Stimulated activated effector memory CD8-positive, alpha-beta T cell treated with anti-CD3 and anti-CD28 coated beads, Interleukin-12 subunit alpha, Interleukin-12 subunit beta, amount 100 ng/mL, for 72 hours (primary cell): ENCODE results near the gene FBXW7.
A peak's percentile ranks its signal among the peaks of the same experiment; 100 is the strongest.

Source experiments
- ATAC-seq: fragments of 150-1000 bp; cut with Tn5 transposase; 2 replicates; pipeline ENCODE4 v1.10.0; 2021
- DNase-seq, 2 donors: peaks; one replicate each; pipeline ENCODE4 v3.0.0; 2021 to 2022; ENCODE audit warnings: low spot score in 2 of 2
- H3K27ac Mint-ChIP-seq: one replicate; pipeline ENCODE4 v1.8.0; 2022; ENCODE audit warnings: mild to moderate bottlenecking, mixed read lengths
- H3K36me3 Mint-ChIP-seq: one replicate; pipeline ENCODE4 v1.8.0; 2022; ENCODE audit warnings: mild to moderate bottlenecking, mixed read lengths
- H3K4me1 Mint-ChIP-seq: one replicate; pipeline ENCODE4 v1.8.0; 2022; ENCODE audit warnings: mixed read lengths
- H3K4me3 Mint-ChIP-seq: one replicate; pipeline ENCODE4 v1.8.0; 2022; ENCODE audit warnings: mild to moderate bottlenecking, mixed read lengths
- H3K9me3 Mint-ChIP-seq: one replicate; pipeline ENCODE4 v1.8.0; 2022; ENCODE audit warnings: mixed read lengths

Gene FBXW7

DNA sequence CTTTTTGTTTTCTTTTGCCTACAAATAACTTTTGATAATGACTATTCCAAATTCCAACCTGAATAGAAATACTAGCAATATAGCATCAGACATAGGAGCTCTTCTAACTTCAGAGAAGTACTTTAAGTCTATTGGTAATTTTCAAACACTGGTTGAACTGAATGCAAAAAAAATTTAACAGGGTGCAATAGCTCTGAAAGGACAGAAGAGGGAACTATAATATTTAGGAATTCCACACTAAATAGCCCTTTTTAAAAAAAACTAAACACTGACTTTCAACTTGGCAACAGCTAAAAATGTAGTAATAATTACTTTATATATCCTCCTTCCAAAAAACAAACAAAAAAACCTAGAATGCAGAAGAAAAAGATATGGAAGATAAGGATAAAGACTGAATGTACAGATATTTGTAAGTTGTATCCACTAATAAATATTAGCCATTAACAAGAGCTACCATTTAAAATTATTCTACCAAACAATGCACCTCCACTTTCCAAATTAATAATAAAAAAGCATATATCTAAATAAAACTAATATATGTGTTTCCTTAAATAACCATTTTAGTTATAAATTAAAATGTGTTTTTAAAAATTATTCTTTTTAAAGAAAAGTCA, 81.4 kb downstream of the FBXW7 start:
- Mint-ChIP-seq H3K4me1 (peaks cover 30% of the 10 kb centered on the region), H3K27ac (no peak overlapping the region), H3K4me3 (no peak overlapping the region), H3K36me3 (no peaks in the 10 kb centered on the region), H3K9me3 (no peaks in the 10 kb centered on the region)
- no peak for DNase-seq
- ATAC-seq: no peak

DNA sequence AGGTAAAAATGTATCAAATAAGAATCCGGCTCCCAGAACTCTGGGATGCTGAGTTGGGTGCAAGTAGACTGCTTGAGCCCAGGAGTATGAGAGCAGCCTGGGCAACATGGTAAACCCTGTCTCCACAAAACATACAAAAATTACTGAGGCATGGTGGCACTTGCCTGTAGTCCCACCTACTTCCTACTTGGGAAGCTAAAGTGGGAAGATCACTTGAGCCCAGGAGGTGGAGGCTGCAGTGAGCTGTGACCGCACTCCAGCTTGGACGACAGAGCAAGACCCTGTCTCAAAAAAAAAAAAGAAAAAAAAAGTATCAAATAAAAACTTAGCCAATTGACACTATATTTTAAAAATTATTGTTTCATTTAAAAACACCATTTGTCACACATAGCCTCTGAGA, 84.4 kb downstream of the FBXW7 start:
- Mint-ChIP-seq H3K27ac (no peak overlapping the region), H3K4me3 (no peak overlapping the region), H3K9me3 (no peaks in the 10 kb centered on the region), H3K36me3 (no peaks in the 10 kb centered on the region), H3K4me1 (peaks cover 16% of the 10 kb centered on the region)
- no peak for ATAC-seq
- no peak for DNase-seq

DNA sequence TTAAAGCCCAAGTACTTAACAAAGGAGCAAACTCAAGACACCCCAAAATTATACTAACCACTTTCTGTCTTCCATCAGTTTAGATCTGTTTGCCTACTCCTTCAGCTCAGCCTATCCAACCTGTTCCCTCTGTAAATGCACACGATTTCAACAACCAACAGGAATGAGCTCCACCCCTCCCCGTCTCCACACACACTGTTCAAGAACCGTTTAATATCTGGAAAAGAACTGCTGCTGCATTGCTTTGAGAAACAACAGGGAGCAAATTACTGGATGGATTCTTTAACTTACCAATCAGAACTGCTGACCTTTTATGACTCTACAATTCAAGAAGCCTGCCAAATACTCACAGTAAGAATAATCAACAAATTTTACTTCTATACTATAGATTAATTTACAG, 87.0 kb downstream of the FBXW7 start:
- H3K9me3 Mint-ChIP-seq: no peaks in the 10 kb centered on the region
- H3K36me3 Mint-ChIP-seq: no peaks in the 10 kb centered on the region
- DNase-seq: no peak
- no peak overlapping the region for H3K27ac Mint-ChIP-seq
- ATAC-seq: no peak
- H3K4me1 Mint-ChIP-seq: peaks cover 13% of the 10 kb centered on the region
- no peak overlapping the region for H3K4me3 Mint-ChIP-seq

DNA sequence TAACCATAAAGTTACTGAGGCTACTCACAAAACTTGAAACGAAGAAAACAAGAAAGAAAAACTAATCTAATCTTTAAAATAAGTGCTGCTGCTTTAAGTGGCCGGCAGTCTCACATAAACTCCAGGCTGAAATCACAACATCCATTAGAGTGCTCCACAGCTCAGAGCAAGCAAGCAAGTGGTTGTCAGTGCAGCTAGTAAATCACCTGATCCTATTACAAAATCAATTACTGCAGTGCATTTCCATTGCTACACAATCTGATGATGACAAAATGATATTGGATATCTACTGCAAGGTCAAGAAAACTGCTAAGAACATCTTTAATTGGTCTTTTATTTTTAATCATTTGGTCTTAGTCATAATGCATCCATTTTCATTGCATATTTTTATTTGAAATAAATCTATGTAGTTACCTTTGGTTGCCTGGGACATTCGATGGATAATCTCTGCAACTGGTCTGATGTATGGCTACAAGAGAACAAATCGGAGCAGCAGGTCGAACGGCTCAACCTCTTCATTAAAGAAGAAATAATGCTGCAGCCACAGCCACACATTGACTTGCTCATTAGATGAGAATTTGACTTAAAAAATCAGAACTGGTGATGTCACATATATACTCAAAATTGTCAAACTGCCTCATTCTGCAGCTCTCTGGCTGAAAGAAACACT, 87.7 kb downstream of the FBXW7 start:
- Mint-ChIP-seq H3K4me1 (peaks cover 13% of the 10 kb centered on the region), H3K36me3 (no peaks in the 10 kb centered on the region), H3K4me3 (no peak overlapping the region), H3K27ac (no peak overlapping the region), H3K9me3 (no peaks in the 10 kb centered on the region)
- DNase-seq (no peak), ATAC-seq (no peak)

DNA sequence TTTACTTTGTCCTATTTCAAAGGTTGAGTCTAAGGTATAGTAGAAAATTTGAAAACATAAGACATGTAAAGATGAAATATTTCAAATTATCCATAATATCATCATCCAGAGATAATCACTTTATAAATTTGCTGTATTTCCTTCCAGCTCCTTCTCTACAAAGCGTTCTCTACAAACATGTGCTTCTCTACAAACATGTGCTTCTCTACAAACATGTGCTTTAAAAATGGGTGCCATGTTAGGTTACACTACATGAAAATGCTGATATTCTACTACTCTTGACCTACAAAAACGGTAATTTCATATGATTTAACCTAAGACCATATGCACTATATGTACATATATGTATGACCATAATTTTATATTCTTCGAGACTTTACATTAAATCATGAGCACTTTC, 92.0 kb downstream of the FBXW7 start:
- Mint-ChIP-seq H3K27ac (no peak overlapping the region), H3K36me3 (no peaks in the 10 kb centered on the region)

DNA sequence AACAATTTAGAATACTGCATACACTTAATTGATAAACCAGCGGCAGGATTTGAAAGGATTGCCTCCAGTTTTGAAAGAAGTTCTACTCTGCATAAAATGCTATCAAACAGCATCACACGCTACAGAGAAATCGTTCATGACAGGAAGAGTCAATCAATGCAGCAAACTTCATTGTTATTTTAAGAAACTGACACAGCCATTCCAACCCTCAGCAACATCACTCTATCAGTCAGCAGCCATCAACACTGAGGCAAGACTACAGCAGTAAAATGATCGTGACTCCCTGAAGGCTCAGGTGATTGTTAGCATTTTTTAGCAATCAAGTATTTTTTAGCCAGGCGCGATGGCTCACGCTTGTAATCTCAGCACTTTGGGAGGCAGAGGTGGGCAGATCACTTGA, 98.3 kb downstream of the FBXW7 start:
- DNase-seq (no peak), ATAC-seq (no peak)
- Mint-ChIP-seq H3K27ac (no peak overlapping the region), H3K36me3 (peaks cover 5% of the 10 kb centered on the region), H3K9me3 (no peaks in the 10 kb centered on the region), H3K4me1 (peaks cover 37% of the 10 kb centered on the region), H3K4me3 (no peak overlapping the region)

More for the DNA sequence above, 92.0 kb downstream of the FBXW7 start:
- no peaks in the 10 kb centered on the region for H3K9me3 Mint-ChIP-seq
- DNase-seq: no peak
- peaks cover 26% of the 10 kb centered on the region for H3K4me1 Mint-ChIP-seq
- H3K4me3 Mint-ChIP-seq: no peak overlapping the region
- no peak for ATAC-seq

DNA sequence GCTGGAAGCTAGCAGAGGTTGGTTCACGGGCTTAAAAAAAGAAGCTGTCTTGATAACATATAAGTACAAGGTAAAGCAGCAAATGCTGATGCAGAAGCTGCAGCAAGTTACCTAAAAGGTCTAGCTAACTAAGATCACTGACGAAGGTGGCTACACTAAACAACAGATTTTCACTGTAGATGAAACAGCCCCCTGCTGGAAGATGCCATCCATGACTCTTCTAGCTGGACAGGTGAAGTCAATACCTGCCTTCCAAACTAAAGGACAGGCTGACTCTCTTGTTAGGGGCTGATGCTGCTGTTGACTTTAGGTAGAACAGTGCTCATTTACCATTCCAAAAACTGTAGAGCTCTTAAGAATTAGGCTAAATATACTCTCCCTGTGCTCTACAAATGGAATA, 99.5 kb downstream of the FBXW7 start:
- peaks cover 37% of the 10 kb centered on the region for H3K4me1 Mint-ChIP-seq
- ATAC-seq: no peak

DNA sequence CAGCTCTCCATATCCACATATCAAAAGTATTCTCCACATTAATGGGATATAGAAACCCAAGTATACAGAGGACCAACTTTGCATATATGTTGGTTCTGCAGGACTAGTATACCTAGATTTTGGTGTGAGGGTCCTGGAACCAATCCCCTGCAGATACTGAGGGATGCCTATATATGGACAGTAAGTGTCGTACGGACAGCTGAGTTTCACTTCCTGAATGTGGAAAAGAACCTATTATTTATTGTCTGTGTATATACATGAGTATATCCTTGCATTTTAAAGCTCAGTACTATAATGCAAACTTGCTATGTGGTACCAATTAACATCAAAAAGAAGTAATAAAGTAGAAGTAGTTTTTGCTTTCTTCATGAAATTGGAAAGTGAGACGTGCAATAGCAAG, 101.9 kb downstream of the FBXW7 start:
- H3K36me3 Mint-ChIP-seq: peaks cover 5% of the 10 kb centered on the region
- ATAC-seq: no peak
- DNase-seq: no peak
- peaks cover 31% of the 10 kb centered on the region for H3K4me1 Mint-ChIP-seq
- H3K4me3 Mint-ChIP-seq: no peak overlapping the region
- no peak overlapping the region for H3K27ac Mint-ChIP-seq
- H3K9me3 Mint-ChIP-seq: no peaks in the 10 kb centered on the region

More for the DNA sequence above, 99.5 kb downstream of the FBXW7 start:
- H3K36me3 Mint-ChIP-seq: peaks cover 5% of the 10 kb centered on the region
- H3K4me3 Mint-ChIP-seq: no peak overlapping the region
- H3K9me3 Mint-ChIP-seq: no peaks in the 10 kb centered on the region
- no peak for DNase-seq
- H3K27ac Mint-ChIP-seq: no peak overlapping the region

DNA sequence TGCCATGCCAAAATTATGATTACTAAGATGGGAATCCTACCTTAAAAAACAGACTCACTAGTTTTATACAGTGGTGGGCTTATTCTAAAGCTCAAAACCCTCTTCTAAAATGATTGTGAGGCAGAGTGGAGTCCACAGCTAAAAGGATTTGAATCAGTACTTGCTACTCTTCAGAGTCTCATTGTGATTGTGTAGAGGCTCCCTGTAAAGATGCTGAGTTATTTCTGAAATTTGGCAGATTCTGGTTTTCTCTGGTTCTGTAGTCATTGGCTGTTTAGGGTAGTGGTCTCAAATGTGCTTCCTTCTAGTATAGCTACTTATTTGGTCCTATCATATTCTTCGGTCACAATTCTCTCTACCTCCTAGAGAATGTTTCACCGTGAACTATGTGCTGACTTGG, 104.1 kb downstream of the FBXW7 start:
- DNase-seq: no peak
- H3K9me3 Mint-ChIP-seq: no peaks in the 10 kb centered on the region
- ATAC-seq: peak; percentile 68
- H3K4me1 Mint-ChIP-seq: peaks cover 24% of the 10 kb centered on the region
- H3K36me3 Mint-ChIP-seq: peaks cover 7% of the 10 kb centered on the region
- no peak overlapping the region for H3K4me3 Mint-ChIP-seq
- no peak overlapping the region for H3K27ac Mint-ChIP-seq

DNA sequence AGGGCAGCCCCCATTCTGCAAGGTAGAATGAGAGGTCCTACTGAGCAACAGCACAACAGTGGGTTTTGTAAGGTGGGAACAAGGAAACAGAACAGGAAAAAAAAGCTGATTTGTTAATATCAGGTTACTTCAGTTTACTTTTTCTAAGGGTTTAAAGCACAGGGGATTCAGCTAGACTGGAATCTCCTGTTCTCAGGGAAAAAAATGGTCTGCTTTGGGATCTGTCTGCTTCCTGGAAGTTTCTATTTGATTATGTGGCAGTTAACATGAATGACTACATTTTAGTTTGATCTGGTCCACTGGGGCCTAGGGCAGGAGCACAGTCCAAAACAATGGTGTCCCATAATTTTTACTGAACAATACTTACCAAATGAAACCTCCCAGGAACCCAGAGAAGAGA, 104.6 kb downstream of the FBXW7 start:
- Mint-ChIP-seq H3K9me3 (no peaks in the 10 kb centered on the region), H3K27ac (no peak overlapping the region), H3K4me1 (peaks cover 27% of the 10 kb centered on the region)

DNA sequence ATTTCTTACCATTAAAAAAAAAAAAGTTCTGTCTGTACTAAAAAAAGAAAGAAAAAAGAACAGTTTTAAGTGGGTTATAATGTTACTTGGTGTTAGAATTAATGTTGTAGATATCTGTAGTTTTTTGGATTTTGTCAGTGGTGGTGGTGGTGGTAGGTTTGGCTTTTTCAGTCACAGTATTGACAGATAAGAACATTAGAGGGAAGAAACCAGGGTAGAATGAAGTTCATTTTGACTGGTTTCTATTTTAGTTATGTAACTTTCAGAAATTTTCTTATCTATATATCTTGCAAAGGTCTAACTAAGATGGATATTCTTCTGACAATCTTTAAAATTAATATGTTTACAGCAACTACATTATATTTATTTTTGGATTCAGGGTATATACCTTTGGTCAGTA, 105.4 kb downstream of the FBXW7 start:
- ATAC-seq (no peak), DNase-seq (no peak)
- Mint-ChIP-seq H3K4me1 (peaks cover 26% of the 10 kb centered on the region), H3K4me3 (no peak overlapping the region), H3K36me3 (peaks cover 16% of the 10 kb centered on the region), H3K9me3 (no peaks in the 10 kb centered on the region), H3K27ac (no peak overlapping the region)

More for the DNA sequence above, 104.6 kb downstream of the FBXW7 start:
- Mint-ChIP-seq H3K4me3 (no peak overlapping the region), H3K36me3 (peaks cover 10% of the 10 kb centered on the region)
- ATAC-seq: no peak
- no peak for DNase-seq

DNA sequence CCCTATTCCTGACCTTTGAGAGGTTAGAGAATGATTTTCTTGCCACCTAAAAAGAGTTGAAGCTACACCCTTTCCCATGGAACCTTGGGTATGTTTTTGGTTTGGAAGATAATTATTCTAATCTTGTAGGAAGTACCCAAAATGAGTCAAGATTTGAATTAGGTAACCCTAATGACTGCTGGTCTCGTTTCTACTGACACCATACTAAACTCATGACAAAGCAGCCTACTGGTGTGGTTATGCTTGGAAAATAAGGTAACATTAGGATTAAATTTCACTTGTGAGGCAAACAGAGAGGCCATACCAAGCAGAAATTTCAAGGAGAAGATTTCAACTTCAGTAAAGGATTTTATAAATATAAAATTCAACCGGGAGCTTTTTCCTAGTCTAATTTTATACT, 107.9 kb downstream of the FBXW7 start:
- no peaks in the 10 kb centered on the region for H3K9me3 Mint-ChIP-seq
- peaks cover 16% of the 10 kb centered on the region for H3K36me3 Mint-ChIP-seq
- peaks cover 32% of the 10 kb centered on the region for H3K4me1 Mint-ChIP-seq
- H3K27ac Mint-ChIP-seq: no peak overlapping the region
- DNase-seq (no peak), ATAC-seq (no peak)
- no peak overlapping the region for H3K4me3 Mint-ChIP-seq

DNA sequence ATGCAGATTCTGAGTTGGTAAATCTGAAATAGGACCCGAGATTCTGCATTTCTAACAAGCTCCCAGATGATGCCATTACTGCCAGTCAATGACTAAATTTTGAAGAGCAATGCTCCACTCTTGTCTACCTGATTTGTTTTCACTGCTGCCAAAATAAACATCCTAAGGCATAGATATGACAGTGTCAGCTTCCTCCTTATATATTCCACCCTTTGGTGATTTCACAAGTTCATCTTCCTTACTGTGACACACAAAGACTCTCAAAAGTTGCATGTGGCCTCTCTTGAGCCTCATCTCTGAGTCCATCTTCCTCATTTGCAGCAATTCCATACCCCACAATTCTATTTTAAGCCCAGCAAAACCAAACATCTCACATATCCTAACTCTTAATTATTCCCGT, 110.9 kb downstream of the FBXW7 start:
- H3K4me1 Mint-ChIP-seq: peaks cover 22% of the 10 kb centered on the region
- no peak for ATAC-seq
- H3K4me3 Mint-ChIP-seq: no peak overlapping the region
- H3K27ac Mint-ChIP-seq: no peak overlapping the region
- H3K9me3 Mint-ChIP-seq: no peaks in the 10 kb centered on the region
- peaks cover 16% of the 10 kb centered on the region for H3K36me3 Mint-ChIP-seq
- no peak for DNase-seq

DNA sequence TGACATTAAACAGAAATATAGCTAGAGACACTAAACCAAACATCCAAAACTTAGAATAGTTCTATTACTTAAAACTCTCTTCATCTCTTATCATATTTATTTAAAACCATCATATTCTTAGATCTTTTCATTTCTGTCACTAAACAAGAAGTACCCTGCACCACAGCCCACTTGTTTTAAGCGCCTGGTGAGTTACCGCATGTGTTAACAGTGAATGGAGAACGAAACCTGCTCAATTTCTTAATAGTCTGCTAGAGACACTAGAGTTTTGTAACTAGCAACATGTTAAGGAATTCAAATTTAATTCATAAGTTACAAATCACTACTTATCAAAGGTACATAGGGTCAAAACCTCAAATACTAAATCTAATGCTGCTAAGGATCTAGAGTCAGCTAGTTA, 111.5 kb downstream of the FBXW7 start:
- Mint-ChIP-seq H3K4me1 (peaks cover 22% of the 10 kb centered on the region), H3K27ac (no peak overlapping the region), H3K4me3 (no peak overlapping the region), H3K36me3 (peaks cover 16% of the 10 kb centered on the region), H3K9me3 (no peaks in the 10 kb centered on the region)
- no peak for ATAC-seq
- no peak for DNase-seq

DNA sequence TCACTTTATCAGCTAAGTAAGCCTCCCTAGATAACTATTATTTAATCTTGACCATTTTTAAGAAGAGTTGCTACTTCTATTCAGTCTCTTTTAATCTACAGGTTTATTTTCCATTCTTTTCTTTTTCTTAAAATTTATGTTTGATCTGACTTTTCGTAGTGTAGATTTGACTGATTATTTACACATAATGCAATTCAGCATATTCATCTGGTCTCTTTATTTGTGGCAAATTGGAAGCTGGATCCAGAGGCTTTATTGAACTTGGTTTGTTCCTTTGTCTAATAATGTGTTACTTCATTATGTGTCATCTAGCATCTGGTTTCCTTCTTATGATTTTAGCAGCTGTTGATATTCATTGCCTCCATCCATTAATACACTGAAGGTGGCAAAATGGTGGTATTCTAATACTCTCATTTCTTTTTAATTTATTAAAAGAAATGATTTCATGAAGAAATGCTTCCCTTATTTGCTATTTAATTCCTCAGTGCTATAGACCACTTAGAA, 113.0 kb downstream of the FBXW7 start:
- no peak for ATAC-seq
- Mint-ChIP-seq H3K4me3 (no peak overlapping the region), H3K4me1 (peaks cover 22% of the 10 kb centered on the region), H3K36me3 (peaks cover 9% of the 10 kb centered on the region), H3K27ac (no peak overlapping the region), H3K9me3 (no peaks in the 10 kb centered on the region)
- DNase-seq: no peak

DNA sequence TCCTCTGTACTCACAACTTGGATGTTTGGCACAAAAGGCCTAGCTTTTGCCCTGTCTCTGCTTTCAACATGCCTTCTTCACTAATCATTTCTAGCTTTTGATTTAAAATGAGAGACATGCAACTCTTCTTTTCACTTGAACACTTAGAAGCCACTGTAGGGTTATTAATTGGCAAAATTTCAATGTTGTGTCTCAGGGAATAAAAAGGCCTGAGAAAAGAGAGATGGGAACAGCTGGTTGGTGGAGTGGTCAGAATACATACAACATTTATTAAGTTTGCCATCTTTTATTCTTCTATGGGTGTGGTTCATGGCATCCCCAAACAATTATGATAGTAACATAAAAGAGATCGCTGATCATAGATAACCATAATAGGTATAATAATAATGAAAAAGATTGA, 114.3 kb downstream of the FBXW7 start:
- Mint-ChIP-seq H3K4me1 (peaks cover 33% of the 10 kb centered on the region), H3K4me3 (no peak overlapping the region), H3K36me3 (peaks cover 8% of the 10 kb centered on the region), H3K27ac (no peak overlapping the region), H3K9me3 (no peaks in the 10 kb centered on the region)
- ATAC-seq (no peak), DNase-seq (no peak)
